ENCODE results near the gene PEF1. TPM values are rescaled to one million over a fixed set of nuclear protein-coding genes. Genes with fewer than 3 reads are reported as not detected.

The PEF1 gene
- polyA plus RNA-seq, 3 donors, result 36.6 to 81.7 (median 70.7) TPM

DNA sequence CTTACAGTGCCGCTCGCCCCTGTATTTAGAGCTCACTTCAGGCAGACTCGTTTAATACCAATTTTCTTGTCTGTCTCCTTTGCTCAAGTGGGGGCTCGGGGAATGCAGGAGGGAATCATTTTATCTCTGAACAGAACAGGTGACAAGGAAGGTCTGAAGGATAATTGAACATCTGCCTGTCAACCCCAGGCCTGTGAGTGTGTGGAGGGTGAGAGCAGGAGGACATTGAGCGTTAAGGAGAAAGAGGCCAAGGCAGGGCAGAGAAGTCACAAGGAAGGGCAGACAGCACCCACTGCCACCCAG is 9.7 kb upstream of the PEF1 start:
- Histone ChIP-seq H4K20me1 (ENCODE audit: insufficient read depth, low read length) (no peaks in the 10 kb centered on the region), H3K27ac (ENCODE audit: low read depth in 1 of 2, low read length in 2 of 2) (no peak overlapping the region), H3K27me3 (ENCODE audit: control insufficient read depth in 2 of 2, insufficient read depth in 2 of 2, low read length in 2 of 2) (no peaks in the 10 kb centered on the region), H3K4me3 (replicated peaks in 1 of 3; ENCODE audit: low read depth in 2 of 3, low read length in 3 of 3) (no peak overlapping the region), H3K4me1 (ENCODE audit: control insufficient read depth in 1 of 2, insufficient read depth in 2 of 2, low read length in 2 of 2) (peaks cover 17 to 23% of the 10 kb centered on the region in 2 donors), H3K9me3 (replicated peaks in 1 of 2; ENCODE audit: control insufficient read depth in 1 of 2, insufficient read depth in 1 of 2, low read length in 2 of 2) (no peaks in the 10 kb centered on the region), H2AFZ (ENCODE audit: insufficient read depth, low read depth, low read length, poor library complexity, severe bottlenecking) (no peak overlapping the region), H3K9ac (ENCODE audit: insufficient read depth, low read length, poor library complexity, severe bottlenecking) (no peak overlapping the region), H3K4me2 (replicated peaks; ENCODE audit: extremely low read depth, low read length, poor library complexity, severe bottlenecking) (no peak overlapping the region), H3K79me2 (ENCODE audit: insufficient read depth, low read length) (no peaks in the 10 kb centered on the region), H3K36me3 (replicated peaks in 1 of 2; ENCODE audit: control insufficient read depth in 1 of 2, insufficient read depth in 2 of 2, low read length in 2 of 2) (no peaks in the 10 kb centered on the region)
- H3K9me3 Mint-ChIP-seq, result peaks cover 0 to 3% (median 0%) of the 10 kb centered on the region in 7 donors
- no peak for DNase-seq
- no peaks in the 10 kb centered on the region for H3K36me3 Mint-ChIP-seq
- TF ChIP-seq, protein P1, sequence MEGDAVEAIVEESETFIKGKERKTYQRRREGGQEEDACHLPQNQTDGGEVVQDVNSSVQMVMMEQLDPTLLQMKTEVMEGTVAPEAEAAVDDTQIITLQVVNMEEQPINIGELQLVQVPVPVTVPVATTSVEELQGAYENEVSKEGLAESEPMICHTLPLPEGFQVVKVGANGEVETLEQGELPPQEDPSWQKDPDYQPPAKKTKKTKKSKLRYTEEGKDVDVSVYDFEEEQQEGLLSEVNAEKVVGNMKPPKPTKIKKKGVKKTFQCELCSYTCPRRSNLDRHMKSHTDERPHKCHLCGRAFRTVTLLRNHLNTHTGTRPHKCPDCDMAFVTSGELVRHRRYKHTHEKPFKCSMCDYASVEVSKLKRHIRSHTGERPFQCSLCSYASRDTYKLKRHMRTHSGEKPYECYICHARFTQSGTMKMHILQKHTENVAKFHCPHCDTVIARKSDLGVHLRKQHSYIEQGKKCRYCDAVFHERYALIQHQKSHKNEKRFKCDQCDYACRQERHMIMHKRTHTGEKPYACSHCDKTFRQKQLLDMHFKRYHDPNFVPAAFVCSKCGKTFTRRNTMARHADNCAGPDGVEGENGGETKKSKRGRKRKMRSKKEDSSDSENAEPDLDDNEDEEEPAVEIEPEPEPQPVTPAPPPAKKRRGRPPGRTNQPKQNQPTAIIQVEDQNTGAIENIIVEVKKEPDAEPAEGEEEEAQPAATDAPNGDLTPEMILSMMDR (IDR thresholded peaks at IDR 0.05), result no peak
- H3K27ac Mint-ChIP-seq, result peak overlapping the region in 1 of 7 donors; percentile 14
- H3K4me3 Mint-ChIP-seq, result no peak overlapping the region
- intact Hi-C loops (cut with micrococcal nuclease), result no loop called here
- H3K4me1 Mint-ChIP-seq, result peaks cover 21% of the 10 kb centered on the region
- WGBS (ENCODE audit: insufficient coverage), result no CpG with 5 or more reads among the region's 5 CpGs
- peaks cover 1 to 8% (median 5%) of the 10 kb centered on the region in 3 donors for H3K27me3 Mint-ChIP-seq (ENCODE audit: low read depth in 3 of 3)

DNA sequence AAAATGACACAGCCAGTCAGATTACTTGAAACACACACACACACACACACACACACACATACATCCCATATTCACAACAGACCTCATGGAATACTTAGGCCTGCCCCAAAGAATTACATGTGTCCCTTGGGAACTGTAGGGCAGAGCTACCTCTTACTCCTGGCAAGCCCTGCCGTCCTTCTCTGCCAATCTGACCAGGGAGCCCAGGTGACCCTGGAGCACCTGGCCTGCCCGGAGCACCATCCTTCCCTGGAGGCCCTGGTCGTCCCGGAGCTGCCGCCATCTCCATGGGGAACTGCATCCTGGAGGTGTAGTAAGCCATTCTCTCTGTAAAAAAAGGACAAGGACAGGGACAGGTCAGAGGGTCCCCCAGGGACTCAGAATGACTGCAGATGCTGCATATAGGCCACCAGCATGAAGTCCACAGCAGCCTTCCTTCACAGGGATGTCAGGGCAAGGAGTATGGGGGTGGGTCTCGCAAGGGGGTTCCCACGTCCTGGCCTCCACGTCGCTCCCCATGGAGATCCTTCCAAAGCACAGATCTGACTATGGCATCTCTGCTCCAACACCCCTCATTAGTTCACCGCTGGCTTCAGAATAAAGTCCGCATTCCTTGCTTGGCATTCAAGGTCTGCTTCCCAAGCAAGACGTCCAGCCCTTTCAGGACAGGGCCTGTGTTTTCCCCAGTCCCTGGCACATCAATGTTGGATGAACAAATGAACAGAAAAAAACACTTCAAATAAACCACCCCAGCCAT is 9.2 kb upstream of the PEF1 start:
- Mint-ChIP-seq H3K27me3 (ENCODE audit: low read depth in 3 of 3) (peaks cover 1 to 8% (median 5%) of the 10 kb centered on the region in 3 donors), H3K4me1 (peaks cover 20% of the 10 kb centered on the region), H3K4me3 (no peak overlapping the region), H3K9me3 (peaks cover 0 to 3% (median 0%) of the 10 kb centered on the region in 7 donors), H3K27ac (no peak overlapping the region), H3K36me3 (no peaks in the 10 kb centered on the region)
- H3K79me2 ChIP-seq (ENCODE audit: insufficient read depth, low read length), result no peaks in the 10 kb centered on the region
- no peaks in the 10 kb centered on the region for H4K20me1 ChIP-seq (ENCODE audit: insufficient read depth, low read length)
- H3K4me1 ChIP-seq (ENCODE audit: control insufficient read depth in 1 of 2, insufficient read depth in 2 of 2, low read length in 2 of 2), result peaks cover 17 to 21% of the 10 kb centered on the region in 2 donors
- no peaks in the 10 kb centered on the region for H3K36me3 ChIP-seq (replicated peaks in 1 of 2; ENCODE audit: control insufficient read depth in 1 of 2, insufficient read depth in 2 of 2, low read length in 2 of 2)
- H3K4me3 ChIP-seq (replicated peaks in 1 of 3; ENCODE audit: low read depth in 2 of 3, low read length in 3 of 3), result no peak overlapping the region
- H3K27me3 ChIP-seq (ENCODE audit: control insufficient read depth in 2 of 2, insufficient read depth in 2 of 2, low read length in 2 of 2), result no peaks in the 10 kb centered on the region
- no peaks in the 10 kb centered on the region for H3K9me3 ChIP-seq (replicated peaks in 1 of 2; ENCODE audit: control insufficient read depth in 1 of 2, insufficient read depth in 1 of 2, low read length in 2 of 2)
- H3K4me2 ChIP-seq (replicated peaks; ENCODE audit: extremely low read depth, low read length, poor library complexity, severe bottlenecking), result no peak overlapping the region
- H3K9ac ChIP-seq (ENCODE audit: insufficient read depth, low read length, poor library complexity, severe bottlenecking), result no peak overlapping the region
- H3K27ac ChIP-seq (ENCODE audit: low read depth in 1 of 2, low read length in 2 of 2), result no peak overlapping the region
- TF ChIP-seq, protein P1 (IDR thresholded peaks at IDR 0.05), result no peak
- no peak overlapping the region for H2AFZ ChIP-seq (ENCODE audit: insufficient read depth, low read depth, low read length, poor library complexity, severe bottlenecking)
- intact Hi-C loops (cut with micrococcal nuclease), result no loop called here
- no peak for DNase-seq
- 93% methylated on average over 10 of the region's 12 CpGs for WGBS (ENCODE audit: insufficient coverage)
